Immature natural killer cell (primary cell): Measurements from ENCODE around the gene KCNQ1. TPM values are rescaled to one million over a fixed set of nuclear protein-coding genes. Genes with fewer than 3 reads are reported as not detected.

Experiments used
- DNase-seq, 3 donors: peaks; one replicate each; pipeline ENCODE4 v3.0.0; 2022; ENCODE audit warnings: mixed read lengths in 1 of 3
- H3K27ac Mint-ChIP-seq, 6 donors: one replicate each; pipeline ENCODE4 v1.8.0; 2020; ENCODE audit warnings: mixed read lengths in 6 of 6, mild to moderate bottlenecking in 5 of 6, inconsistent platforms in 4 of 6, moderate library complexity in 3 of 6
- H3K27me3 Mint-ChIP-seq, 3 donors: one replicate each; pipeline ENCODE4 v1.8.0; 2020 to 2021; ENCODE audit warnings: low read depth in 3 of 3, mild to moderate bottlenecking in 3 of 3, mixed read lengths in 3 of 3, moderate library complexity in 3 of 3, inconsistent platforms in 1 of 3
- H3K36me3 Mint-ChIP-seq, 3 donors: one replicate each; pipeline ENCODE4 v1.8.0; 2020; ENCODE audit warnings: mixed read lengths in 3 of 3, inconsistent platforms in 2 of 3, mild to moderate bottlenecking in 2 of 3
- H3K4me1 Mint-ChIP-seq, 2 donors: one replicate each; pipeline ENCODE4 v1.8.0; 2020; ENCODE audit warnings: inconsistent platforms in 2 of 2, mild to moderate bottlenecking in 2 of 2, mixed read lengths in 2 of 2, moderate library complexity in 1 of 2
- H3K4me3 Mint-ChIP-seq, 5 donors: one replicate each; pipeline ENCODE4 v1.8.0; 2020; ENCODE audit warnings: mild to moderate bottlenecking in 5 of 5, mixed read lengths in 5 of 5, inconsistent platforms in 3 of 5, moderate library complexity in 3 of 5
- H3K9me3 Mint-ChIP-seq, 6 donors: one replicate each; pipeline ENCODE4 v1.8.0; 2020; ENCODE audit warnings: mild to moderate bottlenecking in 6 of 6, mixed read lengths in 6 of 6, inconsistent platforms in 4 of 6, moderate library complexity in 3 of 6
- polyA plus RNA-seq, 3 donors: library from polyadenylated mRNA; unstranded; fragments of 300-500 nt; fragmentation: Illumina TruSeq; gene quantifications; one replicate each; pipeline ENCODE4 v1.2.3, GENCODE V29; 2021

The KCNQ1 gene
- polyA plus RNA-seq, 3 donors from 2014 or later, result 0.13 to 1.1 (median 0.73) TPM

GRCh38 chr11:2855162-2855561, 410.4 kb downstream of the KCNQ1 start:
- no peaks in the 10 kb centered on the region for H3K36me3 Mint-ChIP-seq
- no peak overlapping the region for H3K4me3 Mint-ChIP-seq
- H3K27me3 Mint-ChIP-seq, result peaks cover 0 to 6% (median 4%) of the 10 kb centered on the region in 3 donors
- no peaks in the 10 kb centered on the region for H3K4me1 Mint-ChIP-seq
- H3K9me3 Mint-ChIP-seq, result no peaks in the 10 kb centered on the region
- no peak for DNase-seq
- no peak overlapping the region for H3K27ac Mint-ChIP-seq

DNA sequence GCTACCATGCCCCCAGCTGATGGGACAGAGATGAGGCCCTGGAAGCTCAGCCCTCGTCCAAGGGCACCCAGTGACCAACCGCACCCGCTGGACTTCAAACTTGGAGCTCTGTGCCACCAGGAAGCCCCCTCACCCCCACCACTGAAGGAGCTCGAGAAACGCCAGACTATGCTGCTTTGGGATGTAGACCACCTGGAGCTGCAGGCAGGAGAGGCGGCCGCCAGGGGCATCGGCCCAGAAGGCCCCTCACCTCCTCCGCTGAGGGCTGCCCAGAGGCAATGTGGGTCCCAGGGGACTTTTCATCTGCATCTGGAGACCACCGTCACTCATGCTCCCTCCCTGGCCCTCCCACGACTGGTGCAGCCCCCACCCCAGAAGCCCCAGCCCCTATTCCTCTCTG, 412.5 kb downstream of the KCNQ1 start:
- Mint-ChIP-seq H3K27ac (no peak overlapping the region), H3K9me3 (no peaks in the 10 kb centered on the region), H3K27me3 (peaks cover 2 to 12% (median 4%) of the 10 kb centered on the region in 3 donors), H3K4me3 (no peak overlapping the region), H3K4me1 (no peaks in the 10 kb centered on the region), H3K36me3 (no peaks in the 10 kb centered on the region)
- DNase-seq, result no peak

GRCh38 chr11:2857918-2858317, 413.1 kb downstream of the KCNQ1 start:
- no peak for DNase-seq
- Mint-ChIP-seq H3K4me3 (no peak overlapping the region), H3K36me3 (no peaks in the 10 kb centered on the region), H3K9me3 (no peaks in the 10 kb centered on the region), H3K4me1 (no peaks in the 10 kb centered on the region), H3K27ac (no peak overlapping the region), H3K27me3 (peaks cover 2 to 12% (median 4%) of the 10 kb centered on the region in 3 donors)

GRCh38 chr11:2858995-2859698, 414.3 kb downstream of the KCNQ1 start:
- Mint-ChIP-seq H3K36me3 (no peaks in the 10 kb centered on the region), H3K4me1 (no peaks in the 10 kb centered on the region), H3K4me3 (no peak overlapping the region)

GRCh38 chr11:2859699-2860037, 414.9 kb downstream of the KCNQ1 start:
- Mint-ChIP-seq H3K4me1 (no peaks in the 10 kb centered on the region), H3K9me3 (peaks cover 0 to 2% (median 0%) of the 10 kb centered on the region in 6 donors), H3K27me3 (peaks cover 2 to 16% (median 4%) of the 10 kb centered on the region in 3 donors), H3K4me3 (no peak overlapping the region), H3K36me3 (no peaks in the 10 kb centered on the region), H3K27ac (no peak overlapping the region)
- no peak for DNase-seq

More at GRCh38 chr11:2858995-2859698, 414.3 kb downstream of the KCNQ1 start:
- Mint-ChIP-seq H3K27me3 (peaks cover 2 to 16% (median 4%) of the 10 kb centered on the region in 3 donors), H3K27ac (no peak overlapping the region), H3K9me3 (no peaks in the 10 kb centered on the region)
- DNase-seq, result no peak

GRCh38 chr11:2860636-2861035, 415.8 kb downstream of the KCNQ1 start:
- H3K27ac Mint-ChIP-seq, result no peak overlapping the region
- H3K27me3 Mint-ChIP-seq, result peaks cover 2 to 16% (median 7%) of the 10 kb centered on the region in 3 donors
- no peaks in the 10 kb centered on the region for H3K4me1 Mint-ChIP-seq
- H3K4me3 Mint-ChIP-seq, result no peak overlapping the region
- H3K9me3 Mint-ChIP-seq, result peaks cover 0 to 2% (median 0%) of the 10 kb centered on the region in 6 donors
- DNase-seq, result no peak
- no peaks in the 10 kb centered on the region for H3K36me3 Mint-ChIP-seq

- no peak for DNase-seq
- peaks cover 4 to 13% (median 12%) of the 10 kb centered on the region in 3 donors for H3K27me3 Mint-ChIP-seq
- peaks cover 0 to 2% (median 0%) of the 10 kb centered on the region in 6 donors for H3K9me3 Mint-ChIP-seq
- peaks cover 0 to 3% (median 0%) of the 10 kb centered on the region in 3 donors for H3K36me3 Mint-ChIP-seq
- no peak overlapping the region for H3K4me3 Mint-ChIP-seq
- no peak overlapping the region for H3K27ac Mint-ChIP-seq
- H3K4me1 Mint-ChIP-seq, result peaks cover 1 to 7% of the 10 kb centered on the region in 2 donors
Observed at GRCh38 chr11:2862395-2863275, 417.8 kb downstream of the KCNQ1 start.

GRCh38 chr11:2863276-2863618, 418.4 kb downstream of the KCNQ1 start:
- Mint-ChIP-seq H3K4me1 (peaks cover 3 to 13% of the 10 kb centered on the region in 2 donors), H3K27me3 (peaks cover 4 to 16% (median 12%) of the 10 kb centered on the region in 3 donors), H3K4me3 (no peak overlapping the region), H3K36me3 (peaks cover 0 to 3% (median 0%) of the 10 kb centered on the region in 3 donors), H3K27ac (no peak overlapping the region), H3K9me3 (peaks cover 0 to 2% (median 0%) of the 10 kb centered on the region in 6 donors)
- no peak for DNase-seq

GRCh38 chr11:2864901-2865300, 420.1 kb downstream of the KCNQ1 start:
- Mint-ChIP-seq H3K9me3 (peaks cover 0 to 2% (median 0%) of the 10 kb centered on the region in 6 donors), H3K27me3 (peaks cover 8 to 14% (median 10%) of the 10 kb centered on the region in 3 donors), H3K4me3 (no peak overlapping the region), H3K27ac (no peak overlapping the region), H3K36me3 (peaks cover 0 to 3% (median 0%) of the 10 kb centered on the region in 3 donors), H3K4me1 (peaks cover 7 to 24% of the 10 kb centered on the region in 2 donors)
- DNase-seq, result no peak

- H3K27me3 Mint-ChIP-seq, result peaks cover 6 to 21% (median 10%) of the 10 kb centered on the region in 3 donors
- H3K4me3 Mint-ChIP-seq, result no peak overlapping the region
- peaks cover 0 to 2% (median 0%) of the 10 kb centered on the region in 6 donors for H3K9me3 Mint-ChIP-seq
- peaks cover 13 to 31% of the 10 kb centered on the region in 2 donors for H3K4me1 Mint-ChIP-seq
- no peak for DNase-seq
- peaks cover 0 to 3% (median 0%) of the 10 kb centered on the region in 3 donors for H3K36me3 Mint-ChIP-seq
- H3K27ac Mint-ChIP-seq, result no peak overlapping the region
Observed at GRCh38 chr11:2865922-2866577, 421.2 kb downstream of the KCNQ1 start.

- Mint-ChIP-seq H3K9me3 (peaks cover 0 to 2% (median 0%) of the 10 kb centered on the region in 6 donors), H3K4me3 (peak overlapping the region in 3 of 5 donors; percentile 42 to 81 (median 67)), H3K27ac (no peak overlapping the region), H3K36me3 (peaks cover 0 to 3% (median 0%) of the 10 kb centered on the region in 3 donors), H3K4me1 (peaks cover 17 to 39% of the 10 kb centered on the region in 2 donors), H3K27me3 (peaks cover 11 to 17% (median 14%) of the 10 kb centered on the region in 3 donors)
- no peak for DNase-seq
Observed at GRCh38 chr11:2867142-2867541, 422.3 kb downstream of the KCNQ1 start.

- Mint-ChIP-seq H3K4me1 (peaks cover 17 to 39% of the 10 kb centered on the region in 2 donors), H3K9me3 (peaks cover 0 to 2% (median 0%) of the 10 kb centered on the region in 6 donors), H3K4me3 (peak overlapping the region; percentile 72 to 82 (median 79)), H3K36me3 (peaks cover 0 to 3% (median 0%) of the 10 kb centered on the region in 3 donors), H3K27ac (peak overlapping the region in 1 of 6 donors; percentile 48), H3K27me3 (peaks cover 11 to 17% (median 14%) of the 10 kb centered on the region in 3 donors)
- DNase-seq, result no peak
Observed at GRCh38 chr11:2867722-2868505, 423.1 kb downstream of the KCNQ1 start.
